ENCODE results near the gene NLRP2B. TPM values are rescaled to one million over a fixed set of nuclear protein-coding genes. Genes with fewer than 3 reads are reported as not detected.

Gene NLRP2B
- total RNA-seq, 1 experiment from 2014 or later: not detected

DNA sequence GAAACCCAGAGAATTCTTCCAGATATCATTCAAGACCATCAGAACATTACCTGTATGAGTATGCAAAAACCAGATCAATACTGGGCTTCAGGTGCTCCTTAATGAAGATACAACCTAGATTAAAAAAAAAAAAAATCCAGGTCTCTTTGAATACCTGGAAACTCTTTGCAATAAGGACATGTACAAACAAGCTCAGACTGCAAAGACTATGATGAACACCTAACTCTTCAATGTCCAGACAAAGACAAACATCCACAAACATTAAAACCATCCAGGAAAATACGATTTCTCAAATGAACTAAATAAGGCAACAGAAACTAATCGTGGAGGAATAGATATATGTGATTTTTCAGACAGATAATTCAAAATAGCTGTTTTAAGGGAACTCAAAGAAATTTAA lies 38.7 kb downstream of the NLRP2B start:
- Histone ChIP-seq H3K18ac (ENCODE audit: insufficient read length, low read depth, low read length) (no peak overlapping the region), H3K4me1 (ENCODE audit: insufficient read depth, low read length) (no peaks in the 10 kb centered on the region), H3K4ac (ENCODE audit: low read depth, low read length) (no peak overlapping the region), H2AK5ac (ENCODE audit: insufficient read length, low read length) (no peak overlapping the region), H3K23ac (ENCODE audit: insufficient read length, low read depth, low read length) (no peak overlapping the region), H3K4me2 (ENCODE audit: insufficient read depth, insufficient read length, low read length) (no peak overlapping the region), H3K9ac (ENCODE audit: extremely low read depth, insufficient read length, low read length) (no peak overlapping the region), H2AFZ (ENCODE audit: low read length) (no peak overlapping the region), H3K27me3 (ENCODE audit: insufficient read depth, low read length) (no peaks in the 10 kb centered on the region), H4K5ac (ENCODE audit: insufficient read length, low read depth, low read length) (no peak overlapping the region), H2BK12ac (ENCODE audit: insufficient read length, low read depth, low read length) (no peak overlapping the region), H4K20me1 (ENCODE audit: control insufficient read depth, insufficient read depth, insufficient read length) (no peaks in the 10 kb centered on the region), H4K91ac (ENCODE audit: insufficient read length, low read depth, low read length) (no peak overlapping the region), H2BK20ac (ENCODE audit: low read depth, low read length, poor library complexity, severe bottlenecking) (no peak overlapping the region), H3T11ph (ENCODE audit: low read length) (no peak overlapping the region), H3K14ac (ENCODE audit: insufficient read depth, low read length) (no peak overlapping the region), H3K56ac (ENCODE audit: insufficient read length, low read depth, low read length) (no peak overlapping the region), H3K79me1 (ENCODE audit: insufficient read depth, low read depth, low read length, poor library complexity, severe bottlenecking) (no peaks in the 10 kb centered on the region), H2BK15ac (ENCODE audit: low read depth, low read length) (no peak overlapping the region), H4K8ac (replicated peaks; ENCODE audit: insufficient read length, low read depth, low read length) (no peak overlapping the region), H3K79me2 (ENCODE audit: insufficient read depth, low read length) (no peaks in the 10 kb centered on the region), H3K23me2 (ENCODE audit: insufficient read length, low read depth, low read length, poor library complexity, severe bottlenecking) (no peaks in the 10 kb centered on the region), H2BK5ac (ENCODE audit: insufficient read length, low read length) (no peak overlapping the region), H3K27ac (ENCODE audit: insufficient read length, low read depth, low read length) (no peak overlapping the region), H2BK120ac (ENCODE audit: low read depth, low read length, poor library complexity, severe bottlenecking) (no peak overlapping the region), H3K9me3 (ENCODE audit: control insufficient read depth, low read depth, low read length) (no peaks in the 10 kb centered on the region)
- no peak for DNase-seq
- Mint-ChIP-seq H3K36me3 (ENCODE audit: insufficient read depth in 1 of 3, low read depth in 3 of 3) (peaks cover 13 to 38% (median 20%) of the 10 kb centered on the region in 3 experiments), H3K27ac (no peak overlapping the region), H3K27me3 (ENCODE audit: low read depth) (no peaks in the 10 kb centered on the region), H3K4me3 (no peak overlapping the region), H3K4me1 (peaks cover 3 to 4% of the 10 kb centered on the region in 2 experiments; a peak in 3 of 4 replicates), H3K9me3 (peaks cover 77 to 89% of the 10 kb centered on the region in 2 experiments)
- TF ChIP-seq, protein P1, sequence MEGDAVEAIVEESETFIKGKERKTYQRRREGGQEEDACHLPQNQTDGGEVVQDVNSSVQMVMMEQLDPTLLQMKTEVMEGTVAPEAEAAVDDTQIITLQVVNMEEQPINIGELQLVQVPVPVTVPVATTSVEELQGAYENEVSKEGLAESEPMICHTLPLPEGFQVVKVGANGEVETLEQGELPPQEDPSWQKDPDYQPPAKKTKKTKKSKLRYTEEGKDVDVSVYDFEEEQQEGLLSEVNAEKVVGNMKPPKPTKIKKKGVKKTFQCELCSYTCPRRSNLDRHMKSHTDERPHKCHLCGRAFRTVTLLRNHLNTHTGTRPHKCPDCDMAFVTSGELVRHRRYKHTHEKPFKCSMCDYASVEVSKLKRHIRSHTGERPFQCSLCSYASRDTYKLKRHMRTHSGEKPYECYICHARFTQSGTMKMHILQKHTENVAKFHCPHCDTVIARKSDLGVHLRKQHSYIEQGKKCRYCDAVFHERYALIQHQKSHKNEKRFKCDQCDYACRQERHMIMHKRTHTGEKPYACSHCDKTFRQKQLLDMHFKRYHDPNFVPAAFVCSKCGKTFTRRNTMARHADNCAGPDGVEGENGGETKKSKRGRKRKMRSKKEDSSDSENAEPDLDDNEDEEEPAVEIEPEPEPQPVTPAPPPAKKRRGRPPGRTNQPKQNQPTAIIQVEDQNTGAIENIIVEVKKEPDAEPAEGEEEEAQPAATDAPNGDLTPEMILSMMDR (conservative IDR thresholded peaks at IDR 0.05): no peak
- WGBS (ENCODE audit: extremely low coverage, insufficient read length, low lambda C conversion rate): no CpG with 5 or more reads among the region's 2 CpGs

Measured in H9 (cell line).